Loucy (cell line): ENCODE results near the gene MAN1C1.

Experiments
- CTCF ChIP-seq: fragments of 200-600 bp; sonication (generic); conservative IDR thresholded peaks from 2 replicates; pipeline ENCODE4 v1.5.1; 2014; ENCODE audit warnings: mild to moderate bottlenecking, antibody characterized with exemption, low read length
- EZH2phosphoT487 ChIP-seq: fragments of 200-600 bp; IDR thresholded peaks from 2 replicates; pipeline ENCODE4 v1.6.1; 2018; ENCODE audit warnings: antibody characterized with exemption, mild to moderate bottlenecking, moderate library complexity, borderline replicate concordance

DNA sequence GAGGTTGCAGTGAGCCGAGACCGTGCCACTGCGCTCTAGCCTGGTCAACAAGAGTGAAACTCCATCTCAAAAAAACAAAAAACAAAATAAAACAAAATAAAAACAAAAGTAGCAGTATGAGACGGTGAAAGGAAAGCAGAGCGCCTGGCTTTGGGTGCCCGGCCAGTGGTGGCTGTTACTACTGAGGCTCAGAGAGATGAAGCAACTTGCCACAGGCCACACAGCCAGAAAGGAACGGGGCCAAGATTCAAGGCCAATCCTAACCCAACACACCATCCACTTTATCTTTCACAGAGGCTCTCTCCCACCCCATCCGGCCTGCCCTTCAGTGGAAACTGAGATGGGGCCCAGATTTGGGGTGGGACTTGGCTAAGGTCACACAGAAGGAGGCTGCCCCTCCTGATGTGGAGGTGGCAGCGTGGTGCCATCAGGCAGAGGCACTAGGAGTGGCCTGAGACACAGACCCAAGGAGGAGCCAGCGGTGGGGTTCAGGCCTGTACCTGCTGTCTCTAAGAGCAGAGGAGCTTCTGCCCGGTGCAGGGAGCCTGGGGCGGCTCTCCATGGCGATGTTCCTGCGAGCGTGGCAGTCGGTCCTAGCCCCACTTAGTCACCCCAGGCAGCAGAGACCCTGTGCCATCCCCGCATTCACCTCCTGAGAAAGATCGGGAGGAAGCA, 40.0 kb upstream of the MAN1C1 start:
- no peak for TF ChIP-seq CTCF
- no peak for TF ChIP-seq EZH2phosphoT487
